Right lobe of liver (tissue), 6 donors: Measurements from ENCODE around the gene OR6Y1. TPM values are rescaled to one million over a fixed set of nuclear protein-coding genes. Genes with fewer than 3 reads are reported as not detected.

ENCODE experiments used
- ATAC-seq, 4 donors: fragments of 200-7000 bp; cut with Tn5 transposase; one replicate each; pipeline ENCODE4 v1.9.1; 2020; ENCODE audit warnings: mild to moderate bottlenecking in 4 of 4, moderate library complexity in 4 of 4
- DNase-seq, 3 donors: peaks; one replicate each; pipeline ENCODE4 v3.0.0-alpha.2; 2020
- H3K27ac ChIP-seq, 3 donors: fragments of 200-600 bp; one replicate each; pipeline ENCODE4 v1.8.0; 2022
- H3K27me3 ChIP-seq, 2 donors: fragments of 200-600 bp; one replicate each; pipeline ENCODE4 v1.8.0; 2022
- H3K36me3 ChIP-seq, 4 donors: fragments of 200-600 bp; sonication (generic) in 1 of 4; one replicate each; pipeline versions ENCODE4 v1.5.1 to v1.8.0; 2017 to 2022; ENCODE audit warnings: control low read depth in 1 of 4
- H3K4me1 ChIP-seq, 4 donors: fragments of 200-600 bp; sonication (generic) in 1 of 4; one replicate each; pipeline versions ENCODE4 v1.5.1 to v1.8.0; 2017 to 2022; ENCODE audit warnings: control low read depth in 1 of 4
- H3K4me3 ChIP-seq, 3 donors: fragments of 200-600 bp; one replicate each; pipeline ENCODE4 v1.8.0; 2022
- H3K9me3 ChIP-seq, 4 donors: fragments of 200-600 bp; sonication (generic) in 1 of 4; one replicate each; pipeline versions ENCODE4 v1.5.1 to v1.8.0; 2017 to 2022; ENCODE audit warnings: control low read depth in 1 of 4
- CTCF ChIP-seq, 4 donors: fragments of 200-600 bp in 3 of 4; fragments of 450-650 bp in 1 of 4; IDR thresholded peaks; one replicate each; pipeline versions ENCODE4 v1.5.1 to v1.8.0; 2016 to 2022; ENCODE audit warnings: antibody characterized with exemption in 4 of 4, mild to moderate bottlenecking in 2 of 4
- POLR2A ChIP-seq: fragments of 450-650 bp; IDR thresholded peaks from one replicate; pipeline ENCODE4 v1.6.1; 2017; ENCODE audit warnings: antibody characterized with exemption, mild to moderate bottlenecking
- WGBS: methylation state at CpG from one replicate; pipeline ENCODE4 v1.1.6; 2018; ENCODE audit warnings: low coverage, low lambda C conversion rate; ENCODE audit not compliant: insufficient coverage; ENCODE audit errors: missing lambda C conversion rate; 5-methylcytosine and 5-hydroxymethylcytosine counted together
- intact Hi-C, 2 donors: fragments of 100-400 bp; cut with DNase I; formaldehyde crosslinking; loops; one replicate each; pipeline versions ENCODE4 v1.11.2 to v1.14.1; 2022
- total RNA-seq, 6 experiments: library from RNA; depleted of rRNA in 2 of 6; stranded (reverse); fragments of >200 nt in 2 of 6; fragmentation: NEBNext Ultra II Directional in 3 of 6; extraction: Animal tissue kit (Norgen Biotek cat#: 25700) in 3 of 6; gene quantifications; one replicate each; pipeline versions ENCODE4 v1.1.0 to v1.2.4, GENCODE V29; 2016 to 2023
- donor health status: DM: no; HTN: yes; CAD: no.
- donor health status: DM: no; HTN: no; CAD: no.
- donor health status: DM: no; HTN: no; CAD: no.
- donor health status: DM: no; HTN: yes; CAD: no.
- donor health status: DM: no; HTN: yes; CAD: no.

OR6Y1 gene
- total RNA-seq, 6 experiments from 2014 or later: not detected

- Histone ChIP-seq H3K4me1 (no peaks in the 10 kb centered on the region), H3K27me3 (no peaks in the 10 kb centered on the region), H3K36me3 (no peaks in the 10 kb centered on the region), H3K4me3 (no peak overlapping the region), H3K9me3 (no peaks in the 10 kb centered on the region), H3K27ac (no peak overlapping the region)
- WGBS: 50% methylated on average over 5 of the region's 5 CpGs
- ATAC-seq: no peak
- TF ChIP-seq CTCF (IDR thresholded peaks at IDR 0.05) (no peak), POLR2A (no peak)
- intact Hi-C loops: no loop called here
- no peak for DNase-seq
Observed at GRCh38 chr1:158534496-158534895, 19.7 kb downstream of the OR6Y1 start.

GRCh38 chr1:158527190-158527815 lies 26.9 kb downstream of the OR6Y1 start:
- no peaks in the 10 kb centered on the region for H3K36me3 ChIP-seq
- H3K27me3 ChIP-seq: no peaks in the 10 kb centered on the region
- H3K4me3 ChIP-seq: no peak overlapping the region
- H3K9me3 ChIP-seq: no peaks in the 10 kb centered on the region
- 40% methylated on average over 2 of the region's 2 CpGs for WGBS
- ATAC-seq: peak in 1 of 4 donors; percentile 33
- peak in 3 of 4 donors; percentile 38 to 46 (median 42) for TF ChIP-seq CTCF (IDR thresholded peaks at IDR 0.05)
- no peak for TF ChIP-seq POLR2A
- H3K4me1 ChIP-seq: no peaks in the 10 kb centered on the region
- no peak for DNase-seq
- H3K27ac ChIP-seq: no peak overlapping the region
- intact Hi-C loops: no loop called here

DNA sequence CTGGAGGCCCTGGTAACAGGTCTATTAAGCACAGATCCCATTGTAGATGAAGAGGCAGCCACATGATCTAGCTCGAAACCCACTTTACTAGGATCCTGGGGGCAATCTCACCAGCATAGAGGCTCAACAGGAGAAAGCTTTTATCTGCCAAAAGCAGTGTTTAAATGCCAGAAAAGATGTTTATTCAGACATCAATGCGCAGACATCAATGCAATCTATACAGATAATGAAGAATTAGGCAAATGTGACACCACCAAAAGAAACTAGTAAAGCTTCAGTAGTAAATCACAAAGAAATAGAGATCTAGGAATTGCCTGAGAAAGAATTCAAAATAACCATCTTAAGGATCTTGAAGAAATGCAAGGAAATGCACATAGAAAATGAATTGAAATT lies 32.5 kb downstream of the OR6Y1 start:
- no peak for TF ChIP-seq POLR2A
- no peak for TF ChIP-seq CTCF (IDR thresholded peaks at IDR 0.05)
- intact Hi-C loops: no loop called here
- ATAC-seq: no peak

GRCh38 chr1:158520955-158521665 lies 33.1 kb downstream of the OR6Y1 start:
- H3K27me3 ChIP-seq: no peaks in the 10 kb centered on the region
- ATAC-seq (no peak), DNase-seq (no peak)
- H3K36me3 ChIP-seq: no peaks in the 10 kb centered on the region
- no peaks in the 10 kb centered on the region for H3K9me3 ChIP-seq
- intact Hi-C loops: no loop called here
- no peaks in the 10 kb centered on the region for H3K4me1 ChIP-seq
- TF ChIP-seq CTCF (IDR thresholded peaks at IDR 0.05) (no peak), POLR2A (no peak)
- no peak overlapping the region for H3K27ac ChIP-seq
- no peak overlapping the region for H3K4me3 ChIP-seq
- no CpG with 5 or more reads among the region's 3 CpGs for WGBS

More for the DNA sequence above, 32.5 kb downstream of the OR6Y1 start:
- no peaks in the 10 kb centered on the region for H3K36me3 ChIP-seq
- 48% methylated on average over 2 of the region's 2 CpGs for WGBS
- H3K27ac ChIP-seq: no peak overlapping the region
- H3K27me3 ChIP-seq: no peaks in the 10 kb centered on the region
- no peaks in the 10 kb centered on the region for H3K9me3 ChIP-seq
- no peak overlapping the region for H3K4me3 ChIP-seq
- H3K4me1 ChIP-seq: no peaks in the 10 kb centered on the region
- no peak for DNase-seq
